Prostate gland (tissue), 2 donors: ENCODE results near the gene BCL2L11.

Experiments
- POLR2A ChIP-seq: fragments of 450-650 bp; IDR thresholded peaks from one replicate; pipeline ENCODE4 v1.6.1; 2016; ENCODE audit warnings: antibody characterized with exemption, mild to moderate bottlenecking
- POLR2AphosphoS5 ChIP-seq: sonication (generic); formaldehyde crosslinking; IDR thresholded peaks from one replicate; pipeline ENCODE4 v1.6.1; 2017; ENCODE audit warnings: antibody characterized with exemption
- TF ChIP-seq, protein P1 (sequence below), 4 experiments: fragments of 200-600 bp in 2 of 4; fragments of 450-650 bp in 2 of 4; sonication (generic) in 2 of 4; IDR thresholded peaks; 1 replicate in 3 of 4; 2 replicates in 1 of 4; pipeline ENCODE4 v1.5.1; 2016 to 2019; ENCODE audit warnings: antibody characterized with exemption in 4 of 4, mild to moderate bottlenecking in 2 of 4, moderate library complexity in 2 of 4

GRCh38 chr2:111162718-111163331 is 42.1 kb downstream of the BCL2L11 start:
- TF ChIP-seq, protein P1, sequence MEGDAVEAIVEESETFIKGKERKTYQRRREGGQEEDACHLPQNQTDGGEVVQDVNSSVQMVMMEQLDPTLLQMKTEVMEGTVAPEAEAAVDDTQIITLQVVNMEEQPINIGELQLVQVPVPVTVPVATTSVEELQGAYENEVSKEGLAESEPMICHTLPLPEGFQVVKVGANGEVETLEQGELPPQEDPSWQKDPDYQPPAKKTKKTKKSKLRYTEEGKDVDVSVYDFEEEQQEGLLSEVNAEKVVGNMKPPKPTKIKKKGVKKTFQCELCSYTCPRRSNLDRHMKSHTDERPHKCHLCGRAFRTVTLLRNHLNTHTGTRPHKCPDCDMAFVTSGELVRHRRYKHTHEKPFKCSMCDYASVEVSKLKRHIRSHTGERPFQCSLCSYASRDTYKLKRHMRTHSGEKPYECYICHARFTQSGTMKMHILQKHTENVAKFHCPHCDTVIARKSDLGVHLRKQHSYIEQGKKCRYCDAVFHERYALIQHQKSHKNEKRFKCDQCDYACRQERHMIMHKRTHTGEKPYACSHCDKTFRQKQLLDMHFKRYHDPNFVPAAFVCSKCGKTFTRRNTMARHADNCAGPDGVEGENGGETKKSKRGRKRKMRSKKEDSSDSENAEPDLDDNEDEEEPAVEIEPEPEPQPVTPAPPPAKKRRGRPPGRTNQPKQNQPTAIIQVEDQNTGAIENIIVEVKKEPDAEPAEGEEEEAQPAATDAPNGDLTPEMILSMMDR (IDR thresholded peaks at IDR 0.05), result no peak
- no peak for TF ChIP-seq POLR2A
- TF ChIP-seq POLR2AphosphoS5, result no peak
